K562 (cell line): ENCODE data around the gene APOL4. TPM values are rescaled to one million over a fixed set of nuclear protein-coding genes. Genes with fewer than 3 reads are reported as not detected.

Experiments used
- GABPB2 ChIP-seq: fragments of 250-450 bp; sonication (Bioruptor Pico); conservative IDR thresholded peaks from 2 replicates; pipeline ENCODE4 v1.5.1; 2021; ENCODE audit warnings: mild to moderate bottlenecking
- MEF2D ChIP-seq: conservative IDR thresholded peaks from 2 replicates; pipeline ENCODE4 v1.6.1; 2016; ENCODE audit warnings: low read depth, missing genetic modification characterization, missing compliant biosample characterization
- POLR2AphosphoS5 ChIP-seq: IDR thresholded peaks from 2 replicates; pipeline ENCODE4 v1.6.1; 2011; ENCODE audit warnings: mild to moderate bottlenecking, low read depth, low read length, moderate library complexity; ENCODE audit not compliant: control insufficient read depth, insufficient read depth
- SRF ChIP-seq, 2 experiments: fragments of 250-450, 450-650 bp in 1 of 2; sonication (Bioruptor Pico) in 1 of 2; sonication (generic) in 1 of 2; formaldehyde crosslinking; IDR thresholded peaks; 2 replicates each; pipeline versions ENCODE4 v1.5.0 to v1.5.1; 2020 to 2022; ENCODE audit warnings: mild to moderate bottlenecking in 1 of 2, missing genetic modification reagents in 1 of 2
- ZBTB11 ChIP-seq, 3 experiments: fragments of 200-800 bp in 1 of 3; fragments of 250-450 bp in 1 of 3; fragments of 450-650 bp in 1 of 3; sonication (Bioruptor Pico) in 1 of 3; sonication (Bioruptor generic) in 1 of 3; formaldehyde crosslinking in 1 of 3; IDR thresholded peaks; 2 replicates each; pipeline versions ENCODE4 v1.6.1 to v1.8.0; 2016 to 2022; ENCODE audit warnings: mild to moderate bottlenecking in 2 of 3, missing genetic modification characterization in 2 of 3, missing compliant biosample characterization in 1 of 3, moderate library complexity in 1 of 3
- ZHX1 ChIP-seq: fragments of 150-350 bp; conservative IDR thresholded peaks from 2 replicates; pipeline ENCODE4 v1.6.1; 2014; ENCODE audit warnings: low read length
- polyA plus RNA-seq, 8 experiments: library from polyadenylated mRNA; depleted of rRNA in 4 of 8; stranded (reverse) in 5 of 8; unstranded in 3 of 8; fragments of >200 nt; fragmentation: Nextera tagmentation in 2 of 8; fragmentation: Illumina TruSeq in 1 of 8; extraction: Ambion mirVana in 2 of 8; extraction: Trizol in 1 of 8; gene quantifications; 2 replicates each; pipeline versions ENCODE4 v1.2.1 to v1.2.3, GENCODE V29; 2011 to 2014; ENCODE audit warnings: inconsistent platforms in 1 of 8, missing spikeins in 1 of 8
- total RNA-seq, 7 experiments: library from RNA; depleted of rRNA in 6 of 7; stranded (reverse); fragments of >200 nt in 6 of 7; fragmentation: Illumina TruSeq in 2 of 7; extraction: Trizol in 2 of 7; gene quantifications; 2 replicates each; pipeline versions ENCODE4 v1.2.1 to v1.2.3, GENCODE V29; 2011 to 2021; ENCODE audit warnings: low replicate concordance in 1 of 7
- TF ChIP-seq, protein P1 (sequence below), 2 experiments: fragments of 450-650 bp in 1 of 2; sonication (generic) in 1 of 2; formaldehyde crosslinking in 1 of 2; IDR thresholded peaks; 2 replicates each; pipeline versions ENCODE4 v1.7.1 to v1.9.0; 2016 to 2022; ENCODE audit warnings: inconsistent platforms in 1 of 2, mild to moderate bottlenecking in 1 of 2, missing genetic modification reagents in 1 of 2

Gene APOL4
- total and polyA plus RNA-seq, 9 of the 15 experiments (the other 6 are each of a cell fraction or from before 2014, with no cell fraction given) = 6.5 to 15.0 (median 9.8) TPM

DNA sequence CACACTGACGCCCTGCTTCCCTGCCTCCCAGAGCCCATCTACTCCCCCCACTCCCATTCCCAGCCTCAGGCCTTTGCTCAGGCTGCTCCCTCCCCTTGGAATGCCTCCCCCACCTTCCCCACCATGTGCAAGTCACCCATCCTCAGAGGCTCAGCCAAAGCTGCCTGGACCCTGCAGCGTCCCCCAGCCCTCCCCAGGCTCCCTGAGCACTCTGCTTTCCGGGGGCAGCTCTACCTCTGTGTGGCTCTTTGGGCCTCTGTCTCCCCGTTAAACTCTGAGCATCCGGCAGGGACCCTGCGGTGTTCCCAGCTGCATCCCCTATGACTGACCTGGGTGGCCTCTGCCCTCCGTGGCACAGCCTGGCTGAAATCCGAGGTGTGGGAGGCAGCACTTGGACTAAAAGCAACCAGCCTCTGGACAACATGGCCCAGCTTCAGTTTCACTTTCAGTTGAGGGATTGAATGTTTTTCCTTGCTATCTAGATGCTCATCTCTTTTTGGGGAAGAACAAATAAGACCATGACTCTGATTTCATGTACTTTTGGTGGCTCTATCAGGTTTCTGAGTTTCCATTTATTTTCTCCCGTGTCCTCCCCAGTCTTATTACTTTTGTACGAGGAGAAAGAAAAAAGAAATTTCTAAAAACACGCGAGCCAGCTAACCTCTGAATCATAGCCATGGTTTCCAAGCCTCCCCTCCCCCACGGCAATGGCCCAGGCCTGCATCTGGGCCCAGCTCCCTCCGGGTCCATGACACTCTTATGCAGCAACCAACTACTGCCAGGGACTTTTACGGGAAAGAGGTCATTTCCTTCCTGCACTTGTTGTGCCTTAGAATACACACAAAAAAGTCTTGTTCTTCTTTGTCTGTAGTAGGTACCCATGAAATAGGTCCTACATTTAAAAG lies 44.8 kb downstream of the APOL4 start (continued):
- TF ChIP-seq, protein P1, sequence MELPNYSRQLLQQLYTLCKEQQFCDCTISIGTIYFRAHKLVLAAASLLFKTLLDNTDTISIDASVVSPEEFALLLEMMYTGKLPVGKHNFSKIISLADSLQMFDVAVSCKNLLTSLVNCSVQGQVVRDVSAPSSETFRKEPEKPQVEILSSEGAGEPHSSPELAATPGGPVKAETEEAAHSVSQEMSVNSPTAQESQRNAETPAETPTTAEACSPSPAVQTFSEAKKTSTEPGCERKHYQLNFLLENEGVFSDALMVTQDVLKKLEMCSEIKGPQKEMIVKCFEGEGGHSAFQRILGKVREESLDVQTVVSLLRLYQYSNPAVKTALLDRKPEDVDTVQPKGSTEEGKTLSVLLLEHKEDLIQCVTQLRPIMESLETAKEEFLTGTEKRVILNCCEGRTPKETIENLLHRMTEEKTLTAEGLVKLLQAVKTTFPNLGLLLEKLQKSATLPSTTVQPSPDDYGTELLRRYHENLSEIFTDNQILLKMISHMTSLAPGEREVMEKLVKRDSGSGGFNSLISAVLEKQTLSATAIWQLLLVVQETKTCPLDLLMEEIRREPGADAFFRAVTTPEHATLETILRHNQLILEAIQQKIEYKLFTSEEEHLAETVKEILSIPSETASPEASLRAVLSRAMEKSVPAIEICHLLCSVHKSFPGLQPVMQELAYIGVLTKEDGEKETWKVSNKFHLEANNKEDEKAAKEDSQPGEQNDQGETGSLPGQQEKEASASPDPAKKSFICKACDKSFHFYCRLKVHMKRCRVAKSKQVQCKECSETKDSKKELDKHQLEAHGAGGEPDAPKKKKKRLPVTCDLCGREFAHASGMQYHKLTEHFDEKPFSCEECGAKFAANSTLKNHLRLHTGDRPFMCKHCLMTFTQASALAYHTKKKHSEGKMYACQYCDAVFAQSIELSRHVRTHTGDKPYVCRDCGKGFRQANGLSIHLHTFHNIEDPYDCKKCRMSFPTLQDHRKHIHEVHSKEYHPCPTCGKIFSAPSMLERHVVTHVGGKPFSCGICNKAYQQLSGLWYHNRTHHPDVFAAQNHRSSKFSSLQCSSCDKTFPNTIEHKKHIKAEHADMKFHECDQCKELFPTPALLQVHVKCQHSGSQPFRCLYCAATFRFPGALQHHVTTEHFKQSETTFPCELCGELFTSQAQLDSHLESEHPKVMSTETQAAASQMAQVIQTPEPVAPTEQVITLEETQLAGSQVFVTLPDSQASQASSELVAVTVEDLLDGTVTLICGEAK (IDR thresholded peaks at IDR 0.05) = 0 out of 2 replicates have a peak, but pooled peaks have one; percentile 28
- TF ChIP-seq, protein P1 (CRISPR knock-in tag; IDR thresholded peaks at IDR 0.05) = no peak
- TF ChIP-seq ZHX1 = no peak
- no peak for TF ChIP-seq POLR2AphosphoS5
- no peak for TF ChIP-seq MEF2D (tag)
- no peak for TF ChIP-seq GABPB2
- TF ChIP-seq SRF (CRISPR knock-in tag; IDR thresholded peaks at IDR 0.05) = no peak
- TF ChIP-seq ZBTB11 (CRISPR knock-in tag; IDR thresholded peaks at IDR 0.05) = no peak
